Upper lobe of right lung (tissue), 1 donor: ENCODE measurements around the gene MEIS3. TPM values are rescaled to one million over a fixed set of nuclear protein-coding genes. Genes with fewer than 3 reads are reported as not detected.

ENCODE experiments used
- ATAC-seq: fragments of 200-7000 bp; cut with Tn5 transposase; one replicate; pipeline ENCODE4 v1.9.1; 2020; ENCODE audit warnings: mild to moderate bottlenecking, moderate library complexity
- DNase-seq: peaks from one replicate; pipeline ENCODE4 v3.0.0-alpha.2; 2020
- H3K27ac ChIP-seq: fragments of 200-600 bp; one replicate; pipeline ENCODE4 v1.8.0; 2022
- H3K27me3 ChIP-seq: fragments of 200-600 bp; one replicate; pipeline ENCODE4 v1.8.0; 2022; ENCODE audit warnings: mild to moderate bottlenecking
- H3K36me3 ChIP-seq: fragments of 200-600 bp; one replicate; pipeline ENCODE4 v1.8.0; 2022
- H3K4me1 ChIP-seq: fragments of 200-600 bp; one replicate; pipeline ENCODE4 v1.8.0; 2022
- H3K4me3 ChIP-seq: fragments of 200-600 bp; one replicate; pipeline ENCODE4 v1.8.0; 2022; ENCODE audit warnings: mild to moderate bottlenecking
- H3K9me3 ChIP-seq: fragments of 200-600 bp; one replicate; pipeline ENCODE4 v1.8.0; 2022
- intact Hi-C: fragments of 100-400 bp; cut with DNase I; formaldehyde crosslinking; loops from one replicate; pipeline ENCODE4 v1.11.0; 2022
- total RNA-seq: library from RNA; stranded (reverse); fragmentation: NEBNext Ultra II Directional; extraction: Animal tissue kit (Norgen Biotek cat#: 25700); gene quantifications from one replicate; pipeline ENCODE4 v1.2.1, GENCODE V29; 2021
- TF ChIP-seq, protein P1 (sequence below): fragments of 200-600 bp; IDR thresholded peaks from one replicate; pipeline ENCODE4 v1.8.0; 2022; ENCODE audit warnings: antibody characterized with exemption
- donor health status: DM: no; HTN: yes; CAD: no; lungs with severe emphysema.

MEIS3 gene
- total RNA-seq, 1 donor from 2014 or later: 4.3 TPM

DNA sequence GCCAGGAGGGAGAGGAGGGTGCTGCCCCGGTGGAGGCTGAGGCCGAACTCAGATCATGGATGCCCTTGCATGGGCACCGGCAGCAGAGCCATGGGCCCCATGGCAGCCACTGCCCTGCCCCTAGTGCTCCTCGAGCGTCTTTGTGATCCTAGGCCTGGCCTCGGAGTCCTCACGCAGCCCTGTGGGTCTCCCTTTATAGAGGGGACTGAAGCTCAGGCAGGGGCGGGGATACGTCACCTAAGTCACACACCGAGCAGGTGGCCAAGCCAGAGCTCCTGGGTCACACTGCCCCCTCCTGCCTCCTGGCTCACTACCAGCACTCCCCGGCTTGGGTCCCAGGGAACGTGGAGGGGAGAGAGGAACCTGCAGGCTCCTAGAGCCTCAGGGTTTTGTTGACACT is 41.5 kb downstream of the MEIS3 start:
- H3K4me1 ChIP-seq: no peaks in the 10 kb centered on the region
- H3K9me3 ChIP-seq: no peaks in the 10 kb centered on the region
- TF ChIP-seq, protein P1, sequence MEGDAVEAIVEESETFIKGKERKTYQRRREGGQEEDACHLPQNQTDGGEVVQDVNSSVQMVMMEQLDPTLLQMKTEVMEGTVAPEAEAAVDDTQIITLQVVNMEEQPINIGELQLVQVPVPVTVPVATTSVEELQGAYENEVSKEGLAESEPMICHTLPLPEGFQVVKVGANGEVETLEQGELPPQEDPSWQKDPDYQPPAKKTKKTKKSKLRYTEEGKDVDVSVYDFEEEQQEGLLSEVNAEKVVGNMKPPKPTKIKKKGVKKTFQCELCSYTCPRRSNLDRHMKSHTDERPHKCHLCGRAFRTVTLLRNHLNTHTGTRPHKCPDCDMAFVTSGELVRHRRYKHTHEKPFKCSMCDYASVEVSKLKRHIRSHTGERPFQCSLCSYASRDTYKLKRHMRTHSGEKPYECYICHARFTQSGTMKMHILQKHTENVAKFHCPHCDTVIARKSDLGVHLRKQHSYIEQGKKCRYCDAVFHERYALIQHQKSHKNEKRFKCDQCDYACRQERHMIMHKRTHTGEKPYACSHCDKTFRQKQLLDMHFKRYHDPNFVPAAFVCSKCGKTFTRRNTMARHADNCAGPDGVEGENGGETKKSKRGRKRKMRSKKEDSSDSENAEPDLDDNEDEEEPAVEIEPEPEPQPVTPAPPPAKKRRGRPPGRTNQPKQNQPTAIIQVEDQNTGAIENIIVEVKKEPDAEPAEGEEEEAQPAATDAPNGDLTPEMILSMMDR: no peak
- H3K27ac ChIP-seq: no peak overlapping the region
- intact Hi-C loops: no loop called here
- no peak for DNase-seq
- no peaks in the 10 kb centered on the region for H3K27me3 ChIP-seq
- H3K36me3 ChIP-seq: peaks cover 88% of the 10 kb centered on the region
- ATAC-seq: no peak
- H3K4me3 ChIP-seq: no peak overlapping the region

DNA sequence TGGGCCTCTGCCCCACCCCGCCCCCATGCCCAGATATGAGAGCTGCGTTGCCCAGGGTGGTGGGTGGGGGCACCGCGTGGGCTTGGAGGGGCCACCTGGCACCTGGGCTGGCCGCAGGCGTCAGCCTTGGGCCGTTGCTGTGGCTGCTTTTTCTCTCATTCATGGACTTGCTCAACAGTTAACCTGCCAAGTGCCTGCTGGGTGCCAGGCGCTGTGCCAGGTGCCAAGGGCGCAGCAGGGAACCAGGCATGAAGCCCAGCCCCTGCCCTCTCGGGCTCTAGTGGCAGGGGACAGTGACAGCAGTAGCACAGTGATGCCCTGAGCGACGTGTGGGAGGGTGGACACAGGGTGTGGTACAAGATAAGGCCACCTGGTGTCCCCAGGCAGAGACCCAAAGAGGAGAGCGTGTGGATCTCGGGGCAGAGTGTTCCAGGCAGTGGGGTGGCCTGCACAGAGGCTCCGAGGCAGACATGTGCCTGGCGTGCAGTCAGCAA is 42.1 kb downstream of the MEIS3 start:
- Histone ChIP-seq H3K36me3 (peaks cover 91% of the 10 kb centered on the region), H3K9me3 (no peaks in the 10 kb centered on the region), H3K27me3 (no peaks in the 10 kb centered on the region), H3K27ac (no peak overlapping the region), H3K4me1 (no peaks in the 10 kb centered on the region), H3K4me3 (no peak overlapping the region)
- intact Hi-C loops: no loop called here
- ATAC-seq (no peak), DNase-seq (no peak)
- TF ChIP-seq, protein P1: no peak

DNA sequence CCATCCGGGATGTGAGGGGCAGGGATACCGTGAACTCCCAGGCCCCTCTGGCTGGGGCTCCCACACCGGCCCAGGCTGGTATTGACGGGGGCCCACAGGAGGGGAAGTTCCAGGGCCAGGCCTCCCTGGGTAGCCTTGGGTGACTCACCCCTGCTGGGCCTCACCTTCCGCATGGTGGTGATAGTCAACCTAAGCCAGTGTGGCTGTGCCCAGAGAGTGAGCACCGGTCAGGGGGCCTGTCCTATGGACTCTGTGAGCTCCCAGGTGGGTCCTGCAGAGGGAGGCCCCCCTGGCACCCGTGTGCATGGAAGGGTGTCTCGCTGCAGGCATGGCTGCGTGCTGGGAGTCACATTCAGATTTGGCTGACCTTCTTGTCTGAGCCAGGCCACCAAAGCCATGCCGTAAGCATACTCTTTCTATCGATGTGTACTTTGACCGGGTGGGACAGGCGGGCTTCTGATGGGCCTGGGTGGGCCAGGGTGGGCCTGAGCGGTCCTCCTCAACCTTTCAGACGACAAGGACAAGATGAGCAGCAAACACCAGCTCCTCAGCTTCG is 42.7 kb downstream of the MEIS3 start:
- Histone ChIP-seq H3K4me1 (no peaks in the 10 kb centered on the region), H3K27me3 (no peaks in the 10 kb centered on the region), H3K36me3 (peaks cover 85% of the 10 kb centered on the region), H3K9me3 (no peaks in the 10 kb centered on the region), H3K27ac (no peak overlapping the region), H3K4me3 (no peak overlapping the region)
- intact Hi-C loops: no loop called here
- ATAC-seq (no peak), DNase-seq (no peak)
- TF ChIP-seq, protein P1: no peak

DNA sequence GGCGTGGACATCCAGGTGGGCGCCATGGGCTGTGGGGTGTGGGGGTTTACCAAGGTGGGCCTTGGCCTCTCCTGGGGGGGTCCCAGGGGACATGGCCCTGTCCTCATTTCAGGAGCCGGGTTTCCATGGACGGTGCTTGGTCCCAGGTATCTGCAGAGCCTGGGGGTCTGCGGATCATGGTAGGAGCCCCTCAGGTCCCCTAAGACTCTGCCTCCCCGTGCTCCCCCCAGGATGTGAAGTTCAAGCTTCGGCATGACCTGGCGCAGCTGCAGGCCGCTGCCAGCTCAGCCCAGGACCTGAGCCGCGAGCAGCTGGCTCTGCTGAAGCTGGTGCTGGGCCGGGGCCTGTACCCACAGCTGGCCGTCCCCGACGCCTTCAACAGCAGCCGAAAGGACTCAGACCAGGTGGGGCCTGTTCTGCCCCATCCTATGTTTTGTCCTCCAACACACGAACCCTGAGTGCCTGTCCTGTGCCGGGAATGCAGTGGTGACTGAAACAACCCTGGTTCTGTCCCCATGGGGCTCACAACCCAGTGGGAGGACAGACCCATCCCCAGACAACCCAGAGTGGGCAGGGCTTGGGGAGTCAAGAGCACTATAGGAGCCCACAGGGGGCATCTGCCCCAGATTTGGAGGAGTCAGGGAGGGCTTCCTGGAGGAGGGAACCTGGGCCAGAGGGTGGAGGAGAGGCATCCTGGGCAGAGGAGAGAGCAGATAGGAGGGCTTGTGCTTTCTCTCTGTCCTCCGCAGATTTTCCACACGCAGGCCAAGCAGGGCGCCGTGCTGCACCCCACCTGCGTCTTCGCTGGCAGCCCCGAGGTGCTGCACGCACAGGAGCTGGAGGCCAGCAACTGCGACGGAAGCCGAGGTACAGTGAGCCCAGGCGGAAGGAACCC is 43.4 kb downstream of the MEIS3 start:
- Histone ChIP-seq H3K27ac (no peak overlapping the region), H3K4me1 (no peaks in the 10 kb centered on the region), H3K36me3 (peaks cover 84% of the 10 kb centered on the region), H3K27me3 (no peaks in the 10 kb centered on the region), H3K4me3 (no peak overlapping the region), H3K9me3 (no peaks in the 10 kb centered on the region)
- ATAC-seq (no peak), DNase-seq (no peak)
- TF ChIP-seq, protein P1: no peak
- intact Hi-C loops: no loop called here

DNA sequence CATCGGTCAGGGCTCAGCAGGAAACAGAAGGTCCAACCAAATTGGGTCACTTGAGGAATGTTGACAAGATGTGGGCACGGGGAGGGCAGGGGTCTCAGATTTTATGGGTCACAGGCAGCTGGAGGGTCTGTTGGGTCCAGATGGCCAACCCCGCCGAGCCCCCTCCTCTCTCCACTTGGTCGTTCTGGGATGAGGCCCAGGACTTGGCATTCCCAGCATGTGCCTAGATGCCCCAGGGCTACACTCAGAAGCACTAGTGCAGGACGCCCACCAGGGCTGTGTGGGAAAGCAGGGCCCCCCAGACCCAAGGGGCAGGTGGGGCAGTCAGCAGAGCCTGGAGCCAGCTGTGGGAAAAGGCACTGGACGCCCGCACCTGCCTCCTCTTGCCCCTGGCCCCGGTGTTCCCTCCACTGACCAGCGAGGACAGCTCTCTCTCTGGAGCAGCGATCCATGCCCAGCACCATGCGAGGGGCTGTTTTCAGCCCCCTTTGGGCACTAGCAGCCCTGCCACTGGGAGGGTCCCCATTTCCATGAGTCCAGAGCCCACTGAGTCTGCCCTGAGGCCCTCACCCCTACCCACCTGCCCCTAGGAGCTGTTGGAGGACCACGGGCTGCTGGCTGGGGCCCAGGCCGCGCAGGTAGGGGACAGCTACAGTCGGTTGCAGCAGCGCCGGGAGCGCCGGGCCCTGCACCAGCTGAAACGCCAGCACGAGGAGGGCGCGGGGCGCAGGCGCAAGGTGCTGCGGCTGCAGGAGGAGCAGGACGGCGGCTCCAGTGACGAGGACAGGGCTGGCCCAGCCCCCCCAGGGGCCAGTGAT is 44.2 kb downstream of the MEIS3 start:
- H3K9me3 ChIP-seq: no peaks in the 10 kb centered on the region
- no peaks in the 10 kb centered on the region for H3K4me1 ChIP-seq
- H3K27me3 ChIP-seq: no peaks in the 10 kb centered on the region
- H3K27ac ChIP-seq: no peak overlapping the region
- ATAC-seq (no peak), DNase-seq (no peak)
- TF ChIP-seq, protein P1: no peak
- H3K4me3 ChIP-seq: no peak overlapping the region
- intact Hi-C loops: no loop called here
- peaks cover 85% of the 10 kb centered on the region for H3K36me3 ChIP-seq
